ENCODE data around the gene RAB40C.

The RAB40C gene

DNA sequence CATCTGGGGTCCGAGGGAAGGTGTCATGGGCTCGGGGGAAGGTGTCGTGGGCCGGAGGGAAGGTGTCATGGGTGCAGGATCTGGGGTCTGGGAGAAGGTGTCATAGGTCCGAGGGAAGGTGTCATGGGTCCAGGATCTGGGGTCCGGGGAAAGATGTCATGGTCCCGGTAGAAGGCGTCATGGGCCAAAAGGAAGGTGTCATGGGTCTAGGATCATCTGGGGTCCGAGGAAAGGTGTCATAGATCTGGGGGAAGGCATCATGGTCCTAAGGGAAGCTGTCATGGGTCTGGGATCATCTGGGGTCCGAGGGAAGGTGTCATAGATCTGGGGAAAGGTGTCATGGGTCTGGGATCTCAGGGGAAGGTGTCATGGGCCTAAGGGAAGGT is 942 bp downstream of the RAB40C start:
- peaks cover 22% of the 10 kb centered on the region for H3K36me3 ChIP-seq
- TF ChIP-seq, protein P1, sequence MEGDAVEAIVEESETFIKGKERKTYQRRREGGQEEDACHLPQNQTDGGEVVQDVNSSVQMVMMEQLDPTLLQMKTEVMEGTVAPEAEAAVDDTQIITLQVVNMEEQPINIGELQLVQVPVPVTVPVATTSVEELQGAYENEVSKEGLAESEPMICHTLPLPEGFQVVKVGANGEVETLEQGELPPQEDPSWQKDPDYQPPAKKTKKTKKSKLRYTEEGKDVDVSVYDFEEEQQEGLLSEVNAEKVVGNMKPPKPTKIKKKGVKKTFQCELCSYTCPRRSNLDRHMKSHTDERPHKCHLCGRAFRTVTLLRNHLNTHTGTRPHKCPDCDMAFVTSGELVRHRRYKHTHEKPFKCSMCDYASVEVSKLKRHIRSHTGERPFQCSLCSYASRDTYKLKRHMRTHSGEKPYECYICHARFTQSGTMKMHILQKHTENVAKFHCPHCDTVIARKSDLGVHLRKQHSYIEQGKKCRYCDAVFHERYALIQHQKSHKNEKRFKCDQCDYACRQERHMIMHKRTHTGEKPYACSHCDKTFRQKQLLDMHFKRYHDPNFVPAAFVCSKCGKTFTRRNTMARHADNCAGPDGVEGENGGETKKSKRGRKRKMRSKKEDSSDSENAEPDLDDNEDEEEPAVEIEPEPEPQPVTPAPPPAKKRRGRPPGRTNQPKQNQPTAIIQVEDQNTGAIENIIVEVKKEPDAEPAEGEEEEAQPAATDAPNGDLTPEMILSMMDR (IDR thresholded peaks at IDR 0.05; ENCODE audit: low read depth, low read length): no peak
- no peaks in the 10 kb centered on the region for H3K9me3 ChIP-seq (ENCODE audit: severe bottlenecking)
- peak overlapping the region; percentile 64 for H3K4me3 ChIP-seq (ENCODE audit: low read depth, low read length)
- peak overlapping the region; percentile 81; the same call in 1 of the 2 replicates for H3K27ac ChIP-seq
- no peak for DNase-seq
- H3K27me3 ChIP-seq (ENCODE audit: insufficient read depth, low read depth, severe bottlenecking): no peaks in the 10 kb centered on the region

DNA sequence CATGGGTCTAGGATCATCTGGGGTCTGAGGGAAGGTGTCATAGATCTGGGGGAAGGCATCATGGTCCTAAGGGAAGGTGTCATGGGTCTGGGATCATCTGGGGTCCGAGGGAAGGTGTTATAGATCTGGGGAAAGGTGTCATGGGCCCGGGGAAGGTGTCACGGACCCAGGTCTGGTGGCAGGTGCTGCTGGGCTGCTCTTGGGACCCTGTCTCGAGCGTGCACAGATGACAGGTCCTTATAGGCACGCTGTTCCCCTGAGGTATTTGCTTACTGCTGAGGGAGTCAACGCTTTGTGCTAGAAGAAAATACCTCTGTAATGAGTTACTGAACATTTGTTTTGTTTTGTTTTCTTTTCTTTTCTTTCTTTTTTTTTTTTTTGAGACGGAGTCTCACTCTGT is 1.4 kb downstream of the RAB40C start:
- Histone ChIP-seq H3K27me3 (ENCODE audit: insufficient read depth, low read depth, severe bottlenecking) (no peaks in the 10 kb centered on the region), H3K27ac (no peak overlapping the region), H3K9me3 (ENCODE audit: severe bottlenecking) (no peaks in the 10 kb centered on the region), H3K4me3 (ENCODE audit: low read depth, low read length) (no peak overlapping the region), H3K36me3 (peaks cover 24% of the 10 kb centered on the region)
- no peak for DNase-seq
- TF ChIP-seq, protein P1 (IDR thresholded peaks at IDR 0.05; ENCODE audit: low read depth, low read length): no peak

DNA sequence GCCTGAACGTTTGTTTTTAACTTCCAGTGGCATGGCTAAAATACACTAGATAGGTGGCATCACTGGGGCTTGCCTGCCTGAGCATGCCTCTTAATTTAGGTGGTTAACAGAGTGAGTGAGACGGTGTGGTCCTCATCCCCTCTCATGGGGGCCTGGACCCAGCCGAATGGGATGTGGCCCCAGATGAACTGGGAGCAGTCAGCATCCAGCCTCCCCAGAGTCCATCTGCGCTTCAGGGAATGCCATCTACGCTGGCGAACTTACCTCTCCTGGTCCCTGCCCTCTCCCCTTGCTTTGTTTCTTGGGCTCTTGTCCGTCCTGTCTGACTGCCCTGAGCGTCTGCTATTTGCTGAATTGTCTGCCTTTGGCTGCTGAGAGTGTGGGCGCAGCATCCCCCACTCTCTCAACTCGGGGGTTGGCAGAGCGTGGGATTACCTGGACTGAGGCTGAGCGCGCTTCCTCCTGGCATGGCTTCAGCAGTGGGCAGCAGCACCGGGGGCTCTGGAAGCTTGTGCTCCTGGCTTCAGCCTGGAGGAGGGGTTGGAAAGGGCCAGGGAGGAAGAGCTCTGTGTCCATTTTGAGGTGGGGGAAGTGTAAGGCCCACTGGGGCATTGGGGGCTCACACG is 2.1 kb downstream of the RAB40C start:
- TF ChIP-seq, protein P1 (IDR thresholded peaks at IDR 0.05; ENCODE audit: low read depth, low read length): no peak
- no peaks in the 10 kb centered on the region for H3K27me3 ChIP-seq (ENCODE audit: insufficient read depth, low read depth, severe bottlenecking)
- peaks cover 32% of the 10 kb centered on the region for H3K36me3 ChIP-seq
- H3K9me3 ChIP-seq (ENCODE audit: severe bottlenecking): no peaks in the 10 kb centered on the region
- H3K27ac ChIP-seq: peak overlapping the region; percentile 64
- no peak overlapping the region for H3K4me3 ChIP-seq (ENCODE audit: low read depth, low read length)
- DNase-seq: no peak

DNA sequence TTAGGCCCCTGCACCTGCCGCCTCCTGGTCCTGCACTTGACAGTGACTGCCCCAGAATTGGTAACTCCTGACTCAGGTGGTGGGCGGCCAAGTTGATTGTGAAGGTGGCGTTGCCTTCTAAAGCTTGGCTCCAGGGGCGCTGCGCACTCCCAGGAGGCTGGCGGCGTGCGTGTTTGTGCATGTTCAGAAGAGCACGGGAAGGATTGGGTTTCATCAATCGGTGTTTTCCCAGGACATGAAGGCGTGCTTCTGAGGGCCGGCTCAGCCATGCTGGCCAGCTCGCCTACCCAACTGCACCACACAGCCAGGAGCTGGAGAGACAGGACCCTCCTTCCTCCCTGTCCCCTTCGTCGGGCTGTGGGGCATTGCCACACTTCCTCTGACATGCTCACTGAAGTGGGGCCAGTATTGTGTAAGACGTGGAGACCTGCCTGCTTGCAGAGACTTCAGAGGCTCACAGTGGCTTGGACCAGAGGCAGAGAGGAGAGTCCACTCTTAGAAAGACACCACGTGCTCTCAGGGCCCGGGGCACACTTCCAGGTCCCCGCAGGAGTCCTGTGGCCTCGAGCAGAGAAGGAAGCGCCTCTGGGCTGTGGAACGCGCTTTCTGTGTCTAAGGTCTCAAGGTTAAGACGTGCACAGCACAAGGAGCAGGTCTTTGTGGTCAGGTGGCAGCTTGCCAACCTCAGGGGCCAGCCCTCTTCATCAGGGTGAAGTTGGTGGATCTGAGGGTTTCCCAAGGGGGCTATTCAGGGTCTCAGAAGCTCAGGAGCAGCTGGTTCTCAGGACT is 2.8 kb downstream of the RAB40C start:
- peak overlapping the region; percentile 64 for H3K27ac ChIP-seq
- peak; percentile 82 for DNase-seq

DNA sequence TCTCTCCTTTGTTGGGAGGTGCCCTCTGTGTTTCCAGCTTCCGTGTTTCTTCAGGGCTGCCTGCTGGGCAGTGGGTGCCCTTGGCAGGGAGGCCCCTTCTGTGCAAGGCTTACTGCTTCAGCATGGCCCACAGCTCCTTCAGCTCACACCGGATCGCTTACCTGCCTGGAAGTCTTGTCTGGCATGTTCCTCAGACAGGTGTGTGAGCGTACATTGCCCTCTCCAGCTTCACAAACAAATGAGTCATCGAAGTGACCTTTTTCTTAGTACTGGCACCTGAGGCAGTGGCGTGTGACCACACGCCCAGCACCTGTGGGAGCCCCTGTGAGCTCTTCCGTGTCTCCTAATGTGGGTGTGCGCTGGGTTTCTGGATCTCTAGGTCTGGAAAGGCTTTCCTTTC is 3.5 kb downstream of the RAB40C start:
- TF ChIP-seq, protein P1 (IDR thresholded peaks at IDR 0.05; ENCODE audit: low read depth, low read length): no peak
- no peaks in the 10 kb centered on the region for H3K9me3 ChIP-seq (ENCODE audit: severe bottlenecking)
- H3K27ac ChIP-seq: peak overlapping the region; percentile 64
- no peak overlapping the region for H3K4me3 ChIP-seq (ENCODE audit: low read depth, low read length)
- no peak for DNase-seq
- peaks cover 29% of the 10 kb centered on the region for H3K36me3 ChIP-seq
- no peaks in the 10 kb centered on the region for H3K27me3 ChIP-seq (ENCODE audit: insufficient read depth, low read depth, severe bottlenecking)

More for the DNA sequence above, 2.8 kb downstream of the RAB40C start:
- H3K27me3 ChIP-seq (ENCODE audit: insufficient read depth, low read depth, severe bottlenecking): no peaks in the 10 kb centered on the region
- no peaks in the 10 kb centered on the region for H3K9me3 ChIP-seq (ENCODE audit: severe bottlenecking)
- H3K36me3 ChIP-seq: peaks cover 32% of the 10 kb centered on the region
- no peak overlapping the region for H3K4me3 ChIP-seq (ENCODE audit: low read depth, low read length)
- TF ChIP-seq, protein P1 (IDR thresholded peaks at IDR 0.05; ENCODE audit: low read depth, low read length): peak; percentile 83
